GM18526 (cell line): ENCODE results near the gene ACACB.

ENCODE experiments used
- POLR2A ChIP-seq: IDR thresholded peaks from 3 replicates; pipeline ENCODE4 v1.6.1; 2011; ENCODE audit not compliant: insufficient read length; ENCODE audit errors: extremely low read depth

The ACACB gene

GRCh38 chr12:109098651-109099050, 17.7 kb upstream of the ACACB start:
- TF ChIP-seq POLR2A = no peak

GRCh38 chr12:109099431-109100020, 16.9 kb upstream of the ACACB start:
- TF ChIP-seq POLR2A = no peak

GRCh38 chr12:109100741-109101140, 15.6 kb upstream of the ACACB start:
- TF ChIP-seq POLR2A = no peak

GRCh38 chr12:109102491-109102890, 13.9 kb upstream of the ACACB start:
- no peak for TF ChIP-seq POLR2A

- no peak for TF ChIP-seq POLR2A
Measured at GRCh38 chr12:109105176-109105575, 11.2 kb upstream of the ACACB start.

- TF ChIP-seq POLR2A = no peak
Measured at GRCh38 chr12:109109746-109110350, 6.5 kb upstream of the ACACB start.

- TF ChIP-seq POLR2A = peak; percentile 23
Measured at GRCh38 chr12:109110988-109111495, 5.3 kb upstream of the ACACB start.

- TF ChIP-seq POLR2A = no peak
Measured at GRCh38 chr12:109112720-109113465, 3.5 kb upstream of the ACACB start.

- no peak for TF ChIP-seq POLR2A
Measured at GRCh38 chr12:109113661-109114321, 2.6 kb upstream of the ACACB start.

- TF ChIP-seq POLR2A = no peak
Measured at GRCh38 chr12:109114644-109115043, 1.7 kb upstream of the ACACB start.

- TF ChIP-seq POLR2A = no peak
Measured at GRCh38 chr12:109115404-109115757, 1.0 kb upstream of the ACACB start.

GRCh38 chr12:109116611-109116949, 193 bp downstream of the ACACB start:
- TF ChIP-seq POLR2A = no peak

- no peak for TF ChIP-seq POLR2A
Measured at GRCh38 chr12:109120095-109120494, 3.7 kb downstream of the ACACB start.

- no peak for TF ChIP-seq POLR2A
Measured at GRCh38 chr12:109120557-109120956, 4.2 kb downstream of the ACACB start.

- TF ChIP-seq POLR2A = no peak
Measured at GRCh38 chr12:109121346-109121880, 5.0 kb downstream of the ACACB start.
